ENCODE measurements around the gene MLLT3. TPM values are rescaled to one million over a fixed set of nuclear protein-coding genes. Genes with fewer than 3 reads are reported as not detected.

The MLLT3 gene
- total RNA-seq, 4 donors from 2014 or later: 29.8 to 51.0 (median 47.1) TPM

- intact Hi-C loops (cut with DNase I): no loop called here
- no peak for DNase-seq
- H3K36me3 ChIP-seq: no peaks in the 10 kb centered on the region
- H3K4me1 ChIP-seq: no peaks in the 10 kb centered on the region
- no peak for TF ChIP-seq CTCF (IDR thresholded peaks at IDR 0.05)
- TF ChIP-seq POLR2A (IDR thresholded peaks at IDR 0.05): no peak
- H3K9me3 ChIP-seq: no peaks in the 10 kb centered on the region
- no peak overlapping the region for H3K27ac ChIP-seq
- no peak overlapping the region for H3K4me3 ChIP-seq (replicated peaks in 1 of 3)
- H3K27me3 ChIP-seq: no peaks in the 10 kb centered on the region
- 94% methylated on average over 4 of the region's 4 CpGs for WGBS, 2 donors
Measured at GRCh38 chr9:20335668-20336332, 286.5 kb downstream of the MLLT3 start.

GRCh38 chr9:20333991-20334390 lies 288.3 kb downstream of the MLLT3 start:
- no peaks in the 10 kb centered on the region for H3K27me3 ChIP-seq
- H3K27ac ChIP-seq: no peak overlapping the region
- H3K9me3 ChIP-seq: no peaks in the 10 kb centered on the region
- H3K4me1 ChIP-seq: no peaks in the 10 kb centered on the region
- TF ChIP-seq CTCF (IDR thresholded peaks at IDR 0.05) (no peak), POLR2A (IDR thresholded peaks at IDR 0.05) (no peak)
- intact Hi-C loops (cut with DNase I): no loop called here
- H3K36me3 ChIP-seq: no peaks in the 10 kb centered on the region
- 57 to 61% methylated on average over 5 of the region's 5 CpGs for WGBS, 2 donors
- DNase-seq: no peak
- no peak overlapping the region for H3K4me3 ChIP-seq (replicated peaks in 1 of 3)

GRCh38 chr9:20331095-20331685 lies 291.1 kb downstream of the MLLT3 start:
- intact Hi-C loops (cut with DNase I): no loop called here
- no peaks in the 10 kb centered on the region for H3K9me3 ChIP-seq
- TF ChIP-seq CTCF (IDR thresholded peaks at IDR 0.05): no peak
- no peak for TF ChIP-seq POLR2A (IDR thresholded peaks at IDR 0.05)
- no peak overlapping the region for H3K27ac ChIP-seq
- WGBS, 2 donors: 83 to 85% methylated on average over 5 of the region's 5 CpGs
- no peaks in the 10 kb centered on the region for H3K36me3 ChIP-seq
- no peak overlapping the region for H3K4me3 ChIP-seq (replicated peaks in 1 of 3)
- H3K4me1 ChIP-seq: no peaks in the 10 kb centered on the region
- H3K27me3 ChIP-seq: no peaks in the 10 kb centered on the region
- DNase-seq: no peak

GRCh38 chr9:20330688-20331087 lies 291.6 kb downstream of the MLLT3 start:
- H3K27ac ChIP-seq: no peak overlapping the region
- no peaks in the 10 kb centered on the region for H3K9me3 ChIP-seq
- DNase-seq: no peak
- no peaks in the 10 kb centered on the region for H3K4me1 ChIP-seq
- intact Hi-C loops (cut with DNase I): no loop called here
- no peaks in the 10 kb centered on the region for H3K36me3 ChIP-seq
- no peak overlapping the region for H3K4me3 ChIP-seq (replicated peaks in 1 of 3)
- no peaks in the 10 kb centered on the region for H3K27me3 ChIP-seq
- no peak for TF ChIP-seq CTCF (IDR thresholded peaks at IDR 0.05)
- TF ChIP-seq POLR2A (IDR thresholded peaks at IDR 0.05): no peak

GRCh38 chr9:20326516-20326915 lies 295.8 kb downstream of the MLLT3 start:
- intact Hi-C loops (cut with DNase I): no loop called here
- no peak overlapping the region for H3K4me3 ChIP-seq (replicated peaks in 1 of 3)
- TF ChIP-seq CTCF (IDR thresholded peaks at IDR 0.05) (no peak), POLR2A (IDR thresholded peaks at IDR 0.05) (no peak)
- no peaks in the 10 kb centered on the region for H3K36me3 ChIP-seq
- no peak overlapping the region for H3K27ac ChIP-seq
- H3K9me3 ChIP-seq: no peaks in the 10 kb centered on the region
- WGBS, 2 donors: 57 to 87% methylated on average over 2 of the region's 2 CpGs
- DNase-seq: no peak
- peaks cover 0 to 5% of the 10 kb centered on the region in 2 donors for H3K4me1 ChIP-seq
- no peaks in the 10 kb centered on the region for H3K27me3 ChIP-seq

Data from thyroid gland (tissue), 4 donors.